ENCODE results near the gene CXorf38. TPM values are rescaled to one million over a fixed set of nuclear protein-coding genes. Genes with fewer than 3 reads are reported as not detected.

CXorf38 gene
- total and polyA plus RNA-seq, 9 of the 15 experiments (the other 6 are each of a cell fraction or from before 2014, with no cell fraction given), result 1.2 to 12.8 (median 8.4) TPM

DNA sequence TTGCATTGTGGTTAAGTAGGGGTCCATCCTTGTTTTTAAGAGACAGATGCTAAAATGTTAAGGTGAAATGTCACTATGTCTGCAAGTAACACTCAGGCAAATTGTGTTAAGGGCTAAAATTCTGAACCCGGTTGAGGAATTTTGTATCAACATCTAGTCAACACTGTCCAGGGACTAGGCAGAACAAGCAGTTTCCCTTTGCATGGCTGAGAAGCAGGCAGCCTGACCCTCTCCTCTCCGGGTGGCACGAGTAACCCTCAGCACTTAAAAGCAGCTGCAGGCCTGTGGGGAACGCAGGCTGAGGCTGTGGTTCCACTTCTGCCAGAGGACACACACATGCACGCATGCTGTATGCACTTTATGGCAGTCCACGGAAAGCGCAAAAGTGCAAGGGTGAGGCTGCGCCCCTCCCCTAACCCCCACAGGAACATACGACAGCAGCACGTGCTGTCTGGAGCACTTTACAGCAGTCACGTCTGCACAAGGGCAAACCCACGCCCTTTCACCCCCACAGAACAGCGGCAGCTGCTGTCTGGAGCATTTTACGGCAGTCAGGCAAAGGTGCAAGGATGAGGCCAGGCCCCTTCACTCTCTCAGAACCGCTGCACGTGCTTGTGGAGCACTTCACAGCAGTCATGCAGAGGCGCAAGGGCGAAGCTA, 24.8 kb downstream of the CXorf38 start:
- DNase-seq (ENCODE audit: extremely low read depth in 1 of 4, low spot score in 3 of 4) (no peak), FAIRE-seq (no peak), ATAC-seq (no peak)
- no peaks in the 10 kb centered on the region for H3K4me1 ChIP-seq (replicated peaks in 1 of 2; ENCODE audit: control insufficient read depth in 2 of 2, insufficient read depth in 2 of 2, low read length in 2 of 2)
- no peak overlapping the region for H3K4me3 ChIP-seq
- H3K9me3 ChIP-seq (replicated peaks; ENCODE audit: control insufficient read depth, insufficient read depth, low read depth, low read length), result no peaks in the 10 kb centered on the region
- no peaks in the 10 kb centered on the region for H3K27me3 ChIP-seq (ENCODE audit: control insufficient read depth in 2 of 2, insufficient read depth in 2 of 2, low read length in 2 of 2)
- peaks cover 3% of the 10 kb centered on the region; the same call in 1 of the 3 replicates for H3K36me3 ChIP-seq (ENCODE audit: control insufficient read depth, insufficient read depth, low read length)
- ChIA-PET POLR2A (no interaction called here), CTCF (ENCODE audit: low intra/inter-chr PET ratio) (no interaction called here)
- intact Hi-C loops (cut with micrococcal nuclease) (no loop called here), in situ Hi-C loops (cut with MboI) (no loop called here)
- no peak overlapping the region for H3K9ac ChIP-seq (ENCODE audit: insufficient read depth in 1 of 2, low read depth in 2 of 2, low read length in 2 of 2)
- no peaks in the 10 kb centered on the region for H4K20me1 ChIP-seq (replicated peaks; ENCODE audit: control insufficient read depth, insufficient read depth, low read length)
- H2AFZ ChIP-seq (ENCODE audit: low read depth, low read length), result no peak overlapping the region
- no peak overlapping the region for H3K27ac ChIP-seq (ENCODE audit: extremely low read depth, low read depth, low read length)
- WGBS (ENCODE audit: insufficient coverage, low coverage, missing lambda C conversion rate), result 37% methylated on average over 13 of the region's 18 CpGs
- no peaks in the 10 kb centered on the region for H3K9me1 ChIP-seq (ENCODE audit: control insufficient read depth, insufficient read depth, low read length)
- BruUV-seq (replicated peaks), result no TSS peak
- no peak overlapping the region for H3K4me2 ChIP-seq (ENCODE audit: insufficient read depth, low read length)
- H3K79me2 ChIP-seq (ENCODE audit: control insufficient read depth, insufficient read depth, low read length), result no peaks in the 10 kb centered on the region
- no peak for TF ChIP-seq EP400 (IDR thresholded peaks at IDR 0.05)

DNA sequence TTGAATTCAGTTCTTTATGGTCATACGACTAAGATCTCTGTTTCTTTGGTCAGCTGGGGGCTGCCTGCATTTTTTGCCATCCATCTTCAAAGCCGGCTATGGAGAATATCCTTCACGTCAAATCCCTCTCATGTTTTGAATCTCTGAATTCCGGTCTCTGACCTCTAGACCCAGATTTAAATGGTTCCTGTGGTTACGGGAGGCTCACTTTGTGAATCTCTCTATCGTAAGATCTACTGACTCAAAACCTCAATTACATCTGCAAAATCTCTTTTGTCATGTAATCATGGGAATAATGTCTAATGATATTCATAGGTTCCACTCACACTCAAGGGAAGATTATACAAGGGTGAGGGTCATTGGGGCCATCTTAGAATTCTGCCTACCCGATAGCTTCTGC, 29.8 kb downstream of the CXorf38 start:
- Histone ChIP-seq H2AFZ (ENCODE audit: low read depth, low read length) (no peak overlapping the region), H3K36me3 (ENCODE audit: control insufficient read depth, insufficient read depth, low read length) (no peaks in the 10 kb centered on the region), H3K79me2 (ENCODE audit: control insufficient read depth, insufficient read depth, low read length) (no peaks in the 10 kb centered on the region), H3K27me3 (ENCODE audit: control insufficient read depth in 2 of 2, insufficient read depth in 2 of 2, low read length in 2 of 2) (no peaks in the 10 kb centered on the region), H3K4me3 (no peak overlapping the region), H3K9ac (ENCODE audit: insufficient read depth in 1 of 2, low read depth in 2 of 2, low read length in 2 of 2) (no peak overlapping the region), H3K9me3 (replicated peaks; ENCODE audit: control insufficient read depth, insufficient read depth, low read depth, low read length) (peaks cover 6% of the 10 kb centered on the region), H3K4me2 (ENCODE audit: insufficient read depth, low read length) (no peak overlapping the region), H3K9me1 (ENCODE audit: control insufficient read depth, insufficient read depth, low read length) (no peaks in the 10 kb centered on the region), H3K27ac (ENCODE audit: extremely low read depth, low read depth, low read length) (no peak overlapping the region), H4K20me1 (replicated peaks; ENCODE audit: control insufficient read depth, insufficient read depth, low read length) (no peaks in the 10 kb centered on the region), H3K4me1 (replicated peaks in 1 of 2; ENCODE audit: control insufficient read depth in 2 of 2, insufficient read depth in 2 of 2, low read length in 2 of 2) (no peaks in the 10 kb centered on the region)
- ATAC-seq (no peak), DNase-seq (ENCODE audit: extremely low read depth in 1 of 4, low spot score in 3 of 4) (no peak), FAIRE-seq (no peak)
- TF ChIP-seq LEF1 (IDR thresholded peaks at IDR 0.05) (no peak), ZNF644 (tag; IDR thresholded peaks at IDR 0.05; ENCODE audit: low read depth) (no peak), MEF2D (tag; conservative IDR thresholded peaks at IDR 0.05; ENCODE audit: low read depth) (no peak), HIVEP1 (CRISPR knock-in tag; IDR thresholded peaks at IDR 0.05) (no peak), ZNF217 (CRISPR knock-in tag; IDR thresholded peaks at IDR 0.05) (no peak), TAF9B (IDR thresholded peaks at IDR 0.05; ENCODE audit: partially characterized antibody) (no peak), RBM14 (IDR thresholded peaks at IDR 0.05; ENCODE audit: borderline replicate concordance, insufficient read depth, low read depth, low read length) (no peak), ZNF444 (CRISPR knock-in tag; IDR thresholded peaks at IDR 0.05) (no peak), CSDE1 (IDR thresholded peaks at IDR 0.05) (no peak), ESRRB (CRISPR knock-in tag; IDR thresholded peaks at IDR 0.05; ENCODE audit: borderline replicate concordance) (no peak), SRSF9 (IDR thresholded peaks at IDR 0.05; ENCODE audit: borderline replicate concordance, low read depth, low read length) (no peak)
- TF ChIP-seq, protein P1, sequence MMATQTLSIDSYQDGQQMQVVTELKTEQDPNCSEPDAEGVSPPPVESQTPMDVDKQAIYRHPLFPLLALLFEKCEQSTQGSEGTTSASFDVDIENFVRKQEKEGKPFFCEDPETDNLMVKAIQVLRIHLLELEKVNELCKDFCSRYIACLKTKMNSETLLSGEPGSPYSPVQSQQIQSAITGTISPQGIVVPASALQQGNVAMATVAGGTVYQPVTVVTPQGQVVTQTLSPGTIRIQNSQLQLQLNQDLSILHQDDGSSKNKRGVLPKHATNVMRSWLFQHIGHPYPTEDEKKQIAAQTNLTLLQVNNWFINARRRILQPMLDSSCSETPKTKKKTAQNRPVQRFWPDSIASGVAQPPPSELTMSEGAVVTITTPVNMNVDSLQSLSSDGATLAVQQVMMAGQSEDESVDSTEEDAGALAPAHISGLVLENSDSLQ (IDR thresholded peaks at IDR 0.05), result no peak
- TF ChIP-seq, protein P2, sequence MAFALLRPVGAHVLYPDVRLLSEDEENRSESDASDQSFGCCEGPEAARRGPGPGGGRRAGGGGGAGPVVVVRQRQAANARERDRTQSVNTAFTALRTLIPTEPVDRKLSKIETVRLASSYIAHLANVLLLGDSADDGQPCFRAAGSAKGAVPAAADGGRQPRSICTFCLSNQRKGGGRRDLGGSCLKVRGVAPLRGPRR (CRISPR knock-in tag; IDR thresholded peaks at IDR 0.05), result no peak
- ChIA-PET POLR2A (interaction anchor here (1.1 kb wide), 1 partner anchor 28 kb away, joined by 3 read pairs; no protein-coding TSS in a partner anchor), CTCF (ENCODE audit: low intra/inter-chr PET ratio) (no interaction called here)
- WGBS (ENCODE audit: insufficient coverage, low coverage, missing lambda C conversion rate), result 11% methylated on average over 5 of the region's 7 CpGs
- in situ Hi-C loops (cut with MboI), result no loop called here
- BruUV-seq (replicated peaks), result no TSS peak
- intact Hi-C loops (cut with micrococcal nuclease), result no loop called here

All from K562 (cell line).